CD1c-positive myeloid dendritic cell (primary cell): ENCODE data around the gene DTX3.
"Not testable (repeated sequence)": the region's sequence is repeated elsewhere in the genome, so short reads cannot be mapped to it uniquely, and the experiment has no call there.

Experiments
- DNase-seq: peaks from one replicate; pipeline ENCODE4 v3.0.0-alpha.2; 2016; ENCODE audit errors: extremely low spot score

DTX3 gene

GRCh38 chr12:57632073-57632957 lies 27.7 kb downstream of the DTX3 start:
- no peak for DNase-seq

GRCh38 chr12:57632958-57633840 lies 28.6 kb downstream of the DTX3 start, which contains the start of gene B4GALNT1:
Gene B4GALNT1 (minus strand): TSS chr12:57633201. CDS start chr12:57632132, 1,069 bp downstream.
- peak; percentile 71 for DNase-seq

- not testable (repeated sequence) for DNase-seq
These were observed 32.1 kb downstream of the DTX3 start for GRCh38 chr12:57636731-57637130.

- no peak for DNase-seq
These were observed 32.7 kb downstream of the DTX3 start for GRCh38 chr12:57637364-57637763.

GRCh38 chr12:57638096-57638495 lies 33.5 kb downstream of the DTX3 start:
- DNase-seq = no peak

GRCh38 chr12:57640175-57641042 lies 35.8 kb downstream of the DTX3 start:
- DNase-seq = no peak

- no peak for DNase-seq
These were observed 37.2 kb downstream of the DTX3 start for GRCh38 chr12:57641699-57642442.

GRCh38 chr12:57645990-57646658 lies 41.5 kb downstream of the DTX3 start:
- not testable (repeated sequence) for DNase-seq

- not testable (repeated sequence) for DNase-seq
These were observed 42.0 kb downstream of the DTX3 start for GRCh38 chr12:57646659-57647049.

GRCh38 chr12:57654042-57654441 lies 49.4 kb downstream of the DTX3 start:
- no peak for DNase-seq

GRCh38 chr12:57655541-57656240 lies 51.1 kb downstream of the DTX3 start:
- no peak for DNase-seq

- DNase-seq = not testable (repeated sequence)
These were observed 51.8 kb downstream of the DTX3 start for GRCh38 chr12:57656408-57656807.

- DNase-seq = no peak
These were observed 53.1 kb downstream of the DTX3 start for GRCh38 chr12:57657744-57658143.

- no peak for DNase-seq
These were observed 54.3 kb downstream of the DTX3 start for GRCh38 chr12:57658890-57659289.
